H9 (cell line): ENCODE results near the gene DACH1. TPM values are rescaled to one million over a fixed set of nuclear protein-coding genes. Genes with fewer than 3 reads are reported as not detected.

ENCODE experiments used
- DNase-seq: peaks from one replicate; pipeline ENCODE4 v3.0.0-alpha.2; 2017
- H2AFZ ChIP-seq: one replicate; pipeline ENCODE4 v1.6.1; 2013; ENCODE audit warnings: mild to moderate bottlenecking, low read length, control low read depth, moderate library complexity
- H2AK5ac ChIP-seq: 2 replicates; pipeline ENCODE4 v1.6.1; 2013; ENCODE audit warnings: low read length, control low read depth, mixed read lengths; ENCODE audit not compliant: insufficient read length
- H2BK120ac ChIP-seq: one replicate; pipeline ENCODE4 v1.6.1; 2013; ENCODE audit warnings: low read depth, mild to moderate bottlenecking, low read length, control low read depth, inconsistent platforms; ENCODE audit not compliant: poor library complexity, severe bottlenecking
- H2BK12ac ChIP-seq: 2 replicates; pipeline ENCODE4 v1.6.1; 2013; ENCODE audit warnings: low read length, control low read depth, mixed read lengths, low read depth; ENCODE audit not compliant: insufficient read length
- H2BK15ac ChIP-seq: 2 replicates; pipeline ENCODE4 v1.6.1; 2013; ENCODE audit warnings: low read depth, low read length, control low read depth
- H2BK20ac ChIP-seq: one replicate; pipeline ENCODE4 v1.6.1; 2013; ENCODE audit warnings: low read depth, mild to moderate bottlenecking, low read length, control low read depth, inconsistent platforms; ENCODE audit not compliant: poor library complexity, severe bottlenecking
- H2BK5ac ChIP-seq: 2 replicates; pipeline ENCODE4 v1.6.1; 2013; ENCODE audit warnings: low read length, control low read depth, mixed read lengths; ENCODE audit not compliant: insufficient read length
- H3K14ac ChIP-seq: 2 replicates; pipeline ENCODE4 v1.6.1; 2013; ENCODE audit warnings: low read length, control low read depth; ENCODE audit not compliant: insufficient read depth
- H3K18ac ChIP-seq: 2 replicates; pipeline ENCODE4 v1.6.1; 2013; ENCODE audit warnings: low read depth, mild to moderate bottlenecking, mixed read lengths, low read length, control low read depth; ENCODE audit not compliant: insufficient read length
- H3K23ac ChIP-seq: 2 replicates; pipeline ENCODE4 v1.6.1; 2013; ENCODE audit warnings: low read length, control low read depth, mixed read lengths, low read depth; ENCODE audit not compliant: insufficient read length
- H3K23me2 ChIP-seq: 2 replicates; pipeline ENCODE4 v1.6.1; 2013; ENCODE audit warnings: low read depth, mild to moderate bottlenecking, mixed read lengths, low read length, control low read depth; ENCODE audit not compliant: insufficient read length, poor library complexity, severe bottlenecking
- H3K27ac ChIP-seq: 2 replicates; pipeline ENCODE4 v1.5.1; 2013; ENCODE audit warnings: low read length, control low read depth, mixed read lengths, low read depth; ENCODE audit not compliant: insufficient read length
- H3K27me3 ChIP-seq: 2 replicates; pipeline ENCODE4 v1.6.1; 2013; ENCODE audit warnings: low read length, control low read depth, inconsistent platforms; ENCODE audit not compliant: insufficient read depth
- H3K4ac ChIP-seq: 2 replicates; pipeline ENCODE4 v1.6.1; 2013; ENCODE audit warnings: low read depth, mild to moderate bottlenecking, control low read depth, inconsistent platforms, low read length, moderate library complexity
- H3K4me1 ChIP-seq: 2 replicates; pipeline ENCODE4 v1.6.1; 2013; ENCODE audit warnings: low read length, control low read depth, inconsistent platforms; ENCODE audit not compliant: insufficient read depth
- H3K4me2 ChIP-seq: 2 replicates; pipeline ENCODE4 v1.6.1; 2013; ENCODE audit warnings: low read length, control low read depth, mixed read lengths; ENCODE audit not compliant: insufficient read length, insufficient read depth
- H3K56ac ChIP-seq: 2 replicates; pipeline ENCODE4 v1.6.1; 2013; ENCODE audit warnings: low read depth, mild to moderate bottlenecking, mixed read lengths, low read length, control low read depth; ENCODE audit not compliant: insufficient read length
- H3K79me1 ChIP-seq: 2 replicates; pipeline ENCODE4 v1.6.1; 2013; ENCODE audit warnings: low read depth, mild to moderate bottlenecking, moderate library complexity, low read length, control low read depth, inconsistent platforms; ENCODE audit not compliant: insufficient read depth, poor library complexity, severe bottlenecking
- H3K79me2 ChIP-seq: 2 replicates; pipeline ENCODE4 v1.6.1; 2013; ENCODE audit warnings: low read length, control low read depth, inconsistent platforms; ENCODE audit not compliant: insufficient read depth
- H3K9ac ChIP-seq: 2 replicates; pipeline ENCODE4 v1.6.1; 2013; ENCODE audit warnings: low read length, control low read depth, mixed read lengths; ENCODE audit not compliant: insufficient read length; ENCODE audit errors: extremely low read depth
- H3K9me3 ChIP-seq: one replicate; pipeline ENCODE4 v1.6.1; 2013; ENCODE audit warnings: low read depth, low read length, inconsistent platforms; ENCODE audit not compliant: control insufficient read depth
- H3T11ph ChIP-seq: one replicate; pipeline ENCODE4 v1.6.1; 2013; ENCODE audit warnings: mild to moderate bottlenecking, low read length, control low read depth, inconsistent platforms
- H4K20me1 ChIP-seq: one replicate; pipeline ENCODE4 v1.6.1; 2013; ENCODE audit not compliant: control insufficient read depth, insufficient read length, insufficient read depth
- H4K5ac ChIP-seq: 2 replicates; pipeline ENCODE4 v1.6.1; 2013; ENCODE audit warnings: low read depth, mild to moderate bottlenecking, mixed read lengths, low read length, control low read depth; ENCODE audit not compliant: insufficient read length
- H4K8ac ChIP-seq: replicated peaks from 2 replicates; pipeline ENCODE4 v1.6.1; 2013; ENCODE audit warnings: low read length, control low read depth, mixed read lengths, low read depth; ENCODE audit not compliant: insufficient read length
- H4K91ac ChIP-seq: 2 replicates; pipeline ENCODE4 v1.6.1; 2013; ENCODE audit warnings: low read depth, mild to moderate bottlenecking, moderate library complexity, mixed read lengths, low read length, control low read depth; ENCODE audit not compliant: insufficient read length
- H3K27ac Mint-ChIP-seq, 3 experiments: 2 replicates in 2 of 3; 3 replicates in 1 of 3; pipeline ENCODE4 v1.8.0; 2020 to 2021; ENCODE audit warnings: mixed read lengths in 3 of 3, mild to moderate bottlenecking in 1 of 3, moderate library complexity in 1 of 3
- H3K27me3 Mint-ChIP-seq: 2 replicates; pipeline ENCODE4 v1.8.0; 2021; ENCODE audit warnings: low read depth, mild to moderate bottlenecking, moderate library complexity, mixed read lengths
- H3K36me3 Mint-ChIP-seq, 3 experiments: 2 replicates in 2 of 3; 3 replicates in 1 of 3; pipeline ENCODE4 v1.8.0; 2020 to 2021; ENCODE audit warnings: low read depth in 3 of 3, mixed read lengths in 3 of 3; ENCODE audit not compliant: insufficient read depth in 1 of 3
- H3K4me1 Mint-ChIP-seq, 2 experiments: 2 replicates each; pipeline ENCODE4 v1.8.0; 2020; ENCODE audit warnings: mixed read lengths in 2 of 2
- H3K4me3 Mint-ChIP-seq, 2 experiments: 2 replicates in 1 of 2; 3 replicates in 1 of 2; pipeline ENCODE4 v1.8.0; 2020 to 2021; ENCODE audit warnings: mild to moderate bottlenecking in 2 of 2, mixed read lengths in 2 of 2, moderate library complexity in 1 of 2
- H3K9me3 Mint-ChIP-seq, 2 experiments: 2 replicates in 1 of 2; 3 replicates in 1 of 2; pipeline ENCODE4 v1.8.0; 2020; ENCODE audit warnings: mild to moderate bottlenecking in 2 of 2, mixed read lengths in 2 of 2, moderate library complexity in 1 of 2
- CTCF ChIP-seq: fragments of 200-600 bp; sonication (generic); conservative IDR thresholded peaks from 3 replicates; pipeline ENCODE4 v1.8.0; 2021; ENCODE audit warnings: antibody characterized with exemption, mild to moderate bottlenecking
- WGBS: extraction: QIAGEN DNeasy Blood & Tissue Kit; methylation state at CpG from one replicate; pipeline ENCODE4 v1.1.7; 2013; ENCODE audit warnings: missing lambda C conversion rate, low lambda C conversion rate, mixed read lengths; ENCODE audit not compliant: insufficient read length; ENCODE audit errors: extremely low coverage; 5-methylcytosine and 5-hydroxymethylcytosine counted together
- total RNA-seq: library from RNA; stranded (reverse); gene quantifications from 2 replicates; pipeline ENCODE4 v1.2.1, GENCODE V29; 2021

Gene DACH1
- total RNA-seq, 1 experiment from 2014 or later = not detected

GRCh38 chr13:71621174-71622124 lies 245.6 kb downstream of the DACH1 start:
- no peaks in the 10 kb centered on the region for H3K27me3 Mint-ChIP-seq
- H3K9ac ChIP-seq = no peak overlapping the region
- H4K5ac ChIP-seq = no peak overlapping the region
- DNase-seq = no peak
- H3K14ac ChIP-seq = no peak overlapping the region
- H2AFZ ChIP-seq = no peak overlapping the region
- no peak overlapping the region for H3K4ac ChIP-seq
- no peak overlapping the region for H3K4me3 Mint-ChIP-seq
- WGBS = no CpG with 5 or more reads among the region's 11 CpGs
- no peak overlapping the region for H3K27ac Mint-ChIP-seq
- H3K18ac ChIP-seq = no peak overlapping the region
- no peak overlapping the region for H4K91ac ChIP-seq
- H3K56ac ChIP-seq = no peak overlapping the region
- no peak for TF ChIP-seq CTCF
- H3K36me3 Mint-ChIP-seq = no peaks in the 10 kb centered on the region
- H3K4me2 ChIP-seq = no peak overlapping the region
- no peak overlapping the region for H2BK5ac ChIP-seq
- H3K79me1 ChIP-seq = no peaks in the 10 kb centered on the region
- no peak overlapping the region for H3K23ac ChIP-seq
- peaks cover 6 to 9% of the 10 kb centered on the region in 2 experiments; a peak in 1 of 4 replicates for H3K4me1 Mint-ChIP-seq
- no peak overlapping the region for H3K27ac ChIP-seq
- no peaks in the 10 kb centered on the region for H3K9me3 ChIP-seq
- H2BK12ac ChIP-seq = no peak overlapping the region
- no peak overlapping the region for H2AK5ac ChIP-seq
- H4K20me1 ChIP-seq = no peaks in the 10 kb centered on the region
- H2BK15ac ChIP-seq = no peak overlapping the region
- no peaks in the 10 kb centered on the region for H3K4me1 ChIP-seq
- no peak overlapping the region for H2BK20ac ChIP-seq
- no peak overlapping the region for H3T11ph ChIP-seq
- no peak overlapping the region for H2BK120ac ChIP-seq
- no peaks in the 10 kb centered on the region for H3K79me2 ChIP-seq
- H3K27me3 ChIP-seq = no peaks in the 10 kb centered on the region
- no peaks in the 10 kb centered on the region for H3K23me2 ChIP-seq
- H3K9me3 Mint-ChIP-seq = no peaks in the 10 kb centered on the region
- H4K8ac ChIP-seq = no peak overlapping the region
